Astrocyte (in vitro differentiated cells and primary cell): ENCODE results near the gene ASXL1. TPM values are rescaled to one million over a fixed set of nuclear protein-coding genes. Genes with fewer than 3 reads are reported as not detected.
"Not testable (repeated sequence)": the region's sequence is repeated elsewhere in the genome, so short reads cannot be mapped to it uniquely, and the experiment has no call there.

Source experiments
- DNase-seq: peaks from one replicate; pipeline ENCODE4 v3.0.0-alpha.2; 2010; ENCODE audit warnings: low read depth
- FAIRE-seq: peaks from 2 replicates; lab custom pipeline; 2011; peaks lifted over from hg19 to GRCh38; lab: Jason Lieb, UNC
- H2AFZ ChIP-seq: 2 replicates; pipeline ENCODE4 v1.6.0; 2012; ENCODE audit warnings: low read depth, low read length, inconsistent platforms
- H3K27ac ChIP-seq: 2 replicates; pipeline ENCODE4 v1.5.1; 2011; ENCODE audit warnings: low read depth, low read length, inconsistent platforms
- H3K27me3 ChIP-seq: 2 replicates; pipeline ENCODE4 v1.6.0; 2011; ENCODE audit warnings: low read length, inconsistent platforms; ENCODE audit not compliant: insufficient read depth
- H3K36me3 ChIP-seq: 2 replicates; pipeline ENCODE4 v1.5.1; 2011; ENCODE audit warnings: low read length, inconsistent platforms; ENCODE audit not compliant: insufficient read depth
- H3K4me1 ChIP-seq: 2 replicates; pipeline ENCODE4 v1.5.1; 2011; ENCODE audit warnings: low read length, inconsistent platforms; ENCODE audit not compliant: insufficient read depth
- H3K4me2 ChIP-seq: 2 replicates; pipeline ENCODE4 v1.6.0; 2012; ENCODE audit warnings: low read length, inconsistent platforms
- H3K4me3 ChIP-seq: 2 replicates; pipeline ENCODE4 v1.5.1; 2011; ENCODE audit warnings: low read depth, mild to moderate bottlenecking, low read length, inconsistent platforms; ENCODE audit not compliant: insufficient read depth
- H3K79me2 ChIP-seq: 2 replicates; pipeline ENCODE4 v1.6.0; 2012; ENCODE audit warnings: mild to moderate bottlenecking, low read length, inconsistent platforms; ENCODE audit not compliant: insufficient read depth
- H3K9ac ChIP-seq: 2 replicates; pipeline ENCODE4 v1.6.0; 2012; ENCODE audit warnings: mild to moderate bottlenecking, low read length, inconsistent platforms
- H3K9me3 ChIP-seq: 2 replicates; pipeline ENCODE4 v1.5.1; 2012; ENCODE audit warnings: low read depth, mild to moderate bottlenecking, low read length, inconsistent platforms; ENCODE audit not compliant: insufficient read depth
- H4K20me1 ChIP-seq: 2 replicates; pipeline ENCODE4 v1.6.0; 2012; ENCODE audit warnings: low read length, inconsistent platforms; ENCODE audit not compliant: insufficient read depth
- H3K27ac Mint-ChIP-seq: one replicate; pipeline ENCODE4 v1.8.0; 2021; ENCODE audit warnings: mild to moderate bottlenecking, mixed read lengths; ENCODE audit not compliant: unreplicated experiment
- H3K27me3 Mint-ChIP-seq: one replicate; pipeline ENCODE4 v1.8.0; 2021; ENCODE audit warnings: low read depth, mixed read lengths; ENCODE audit not compliant: unreplicated experiment
- H3K36me3 Mint-ChIP-seq: one replicate; pipeline ENCODE4 v1.8.0; 2021; ENCODE audit warnings: low read depth, mixed read lengths; ENCODE audit not compliant: unreplicated experiment
- H3K4me1 Mint-ChIP-seq: one replicate; pipeline ENCODE4 v1.8.0; 2021; ENCODE audit warnings: low read depth, mixed read lengths; ENCODE audit not compliant: unreplicated experiment
- H3K4me3 Mint-ChIP-seq: one replicate; pipeline ENCODE4 v1.8.0; 2021; ENCODE audit warnings: mild to moderate bottlenecking, moderate library complexity, mixed read lengths; ENCODE audit not compliant: unreplicated experiment
- H3K9me3 Mint-ChIP-seq: one replicate; pipeline ENCODE4 v1.8.0; 2021; ENCODE audit warnings: mild to moderate bottlenecking, mixed read lengths; ENCODE audit not compliant: unreplicated experiment
- CTCF ChIP-seq: IDR thresholded peaks from 2 replicates; pipeline ENCODE4 v1.5.1; 2011; ENCODE audit warnings: low read depth, mild to moderate bottlenecking, inconsistent platforms, low read length, moderate library complexity; ENCODE audit not compliant: insufficient read depth
- EZH2 ChIP-seq: IDR thresholded peaks from 2 replicates; pipeline ENCODE4 v1.6.1; 2012; ENCODE audit warnings: mild to moderate bottlenecking, low read length, inconsistent platforms; ENCODE audit not compliant: insufficient read depth
- total RNA-seq: library from RNA; stranded (reverse); gene quantifications from 2 replicates; pipeline ENCODE4 v1.2.1, GENCODE V29; 2021

The ASXL1 gene
- total RNA-seq, 1 donor from 2014 or later, result 62.4 TPM

GRCh38 chr20:32354592-32355416, 3.3 kb upstream of the ASXL1 start:
- H4K20me1 ChIP-seq, result peaks cover 8% of the 10 kb centered on the region
- H3K27ac ChIP-seq, result peak overlapping the region; percentile 95
- no peaks in the 10 kb centered on the region for H3K27me3 ChIP-seq
- Mint-ChIP-seq H3K4me1 (peaks cover 16% of the 10 kb centered on the region), H3K9me3 (no peaks in the 10 kb centered on the region), H3K27ac (no peak overlapping the region), H3K27me3 (no peaks in the 10 kb centered on the region), H3K4me3 (no peak overlapping the region), H3K36me3 (no peaks in the 10 kb centered on the region)
- H3K9ac ChIP-seq, result peak overlapping the region; percentile 14
- no peak overlapping the region for H2AFZ ChIP-seq
- peaks cover 11% of the 10 kb centered on the region for H3K79me2 ChIP-seq
- TF ChIP-seq EZH2 (no peak), CTCF (no peak)
- peaks cover 26% of the 10 kb centered on the region for H3K4me1 ChIP-seq
- no peaks in the 10 kb centered on the region for H3K9me3 ChIP-seq
- no peak for FAIRE-seq
- peak overlapping the region; percentile 51 for H3K4me2 ChIP-seq
- H3K4me3 ChIP-seq, result no peak overlapping the region
- DNase-seq, result peak; percentile 66
- no peaks in the 10 kb centered on the region for H3K36me3 ChIP-seq

GRCh38 chr20:32355417-32355841, 2.7 kb upstream of the ASXL1 start:
- peak overlapping the region; percentile 51 for H3K4me2 ChIP-seq
- peaks cover 15% of the 10 kb centered on the region for H4K20me1 ChIP-seq
- peaks cover 20% of the 10 kb centered on the region for H3K4me1 Mint-ChIP-seq
- H3K27me3 ChIP-seq, result no peaks in the 10 kb centered on the region
- H3K9me3 ChIP-seq, result no peaks in the 10 kb centered on the region
- no peaks in the 10 kb centered on the region for H3K9me3 Mint-ChIP-seq
- no peaks in the 10 kb centered on the region for H3K27me3 Mint-ChIP-seq
- peak overlapping the region; percentile 95 for H3K27ac ChIP-seq
- TF ChIP-seq CTCF, result no peak
- no peak for TF ChIP-seq EZH2
- H3K36me3 Mint-ChIP-seq, result no peaks in the 10 kb centered on the region
- peaks cover 26% of the 10 kb centered on the region for H3K4me1 ChIP-seq
- DNase-seq (no peak), FAIRE-seq (no peak)
- no peak overlapping the region for H2AFZ ChIP-seq
- H3K27ac Mint-ChIP-seq, result no peak overlapping the region
- no peak overlapping the region for H3K4me3 ChIP-seq
- peaks cover 17% of the 10 kb centered on the region for H3K79me2 ChIP-seq
- no peaks in the 10 kb centered on the region for H3K36me3 ChIP-seq
- no peak overlapping the region for H3K4me3 Mint-ChIP-seq
- H3K9ac ChIP-seq, result peak overlapping the region; percentile 6

GRCh38 chr20:32355907-32356621, 2.1 kb upstream of the ASXL1 start:
- DNase-seq, result peak; percentile 81
- peaks cover 26% of the 10 kb centered on the region for H3K4me1 ChIP-seq
- not testable (repeated sequence) for H3K4me3 ChIP-seq, H3K27me3 Mint-ChIP-seq, H3K9me3 ChIP-seq, FAIRE-seq, H3K27me3 ChIP-seq, H3K4me3 Mint-ChIP-seq, H2AFZ ChIP-seq, H3K9me3 Mint-ChIP-seq, H3K36me3 Mint-ChIP-seq, H3K36me3 ChIP-seq
- H4K20me1 ChIP-seq, result peaks cover 21% of the 10 kb centered on the region
- peak overlapping the region; percentile 51 for H3K4me2 ChIP-seq
- Mint-ChIP-seq H3K27ac (peak overlapping the region; percentile 99), H3K4me1 (peaks cover 20% of the 10 kb centered on the region)
- H3K9ac ChIP-seq, result peak overlapping the region; percentile 90
- H3K79me2 ChIP-seq, result peaks cover 23% of the 10 kb centered on the region
- peak overlapping the region; percentile 95 for H3K27ac ChIP-seq
